K562 (cell line): Measurements from ENCODE around the gene LOC101059915.
"Not testable (repeated sequence)": the region's sequence is repeated elsewhere in the genome, so short reads cannot be mapped to it uniquely, and the experiment has no call there.

Experiments used
- ARHGAP35 ChIP-seq: fragments of 450-650 bp; IDR thresholded peaks from 2 replicates; pipeline ENCODE4 v1.6.1; 2018; ENCODE audit not compliant: partially characterized antibody
- ATF1 ChIP-seq, 2 experiments: fragments of 450-650 bp in 1 of 2; IDR thresholded peaks; 2 replicates each; pipeline ENCODE4 v1.6.1; 2016; ENCODE audit warnings: missing compliant biosample characterization in 1 of 2, missing genetic modification characterization in 1 of 2
- CREB1 ChIP-seq, 2 experiments: sonication (generic) in 1 of 2; formaldehyde crosslinking in 1 of 2; IDR thresholded peaks; 2 replicates each; pipeline versions ENCODE4 v1.6.1 to v1.8.0; 2012 to 2022; ENCODE audit warnings: inconsistent platforms in 1 of 2, mild to moderate bottlenecking in 1 of 2, missing genetic modification reagents in 1 of 2, moderate library complexity in 1 of 2
- DEAF1 ChIP-seq: fragments of 450-650 bp; formaldehyde crosslinking; IDR thresholded peaks from 2 replicates; pipeline ENCODE4 v1.4.0; 2020; ENCODE audit warnings: mild to moderate bottlenecking, moderate library complexity
- FOXM1 ChIP-seq, 2 experiments: fragments of 450-650 bp in 1 of 2; sonication (generic) in 1 of 2; formaldehyde crosslinking in 1 of 2; IDR thresholded peaks; 2 replicates each; pipeline versions ENCODE4 v1.6.1 to v1.9.0; 2017 to 2022; ENCODE audit warnings: low read depth in 2 of 2, mild to moderate bottlenecking in 2 of 2, missing genetic modification reagents in 1 of 2, moderate library complexity in 1 of 2
- JUN ChIP-seq, 2 experiments: sonication (generic) in 1 of 2; formaldehyde crosslinking in 1 of 2; IDR thresholded peaks; 2 replicates each; pipeline versions ENCODE4 v1.6.1 to v1.8.0; 2012 to 2022; ENCODE audit warnings: borderline replicate concordance in 2 of 2, mild to moderate bottlenecking in 2 of 2, improper control_type of control experiment in 1 of 2, low read depth in 1 of 2, low read length in 1 of 2, missing genetic modification reagents in 1 of 2
- KDM1A ChIP-seq, 2 experiments: fragments of 450-650 bp; IDR thresholded peaks; 2 replicates each; pipeline ENCODE4 v1.6.1; 2016; ENCODE audit warnings: mild to moderate bottlenecking in 2 of 2
- SIN3B ChIP-seq: fragments of 450-650 bp; IDR thresholded peaks from 2 replicates; pipeline ENCODE4 v1.6.1; 2017; ENCODE audit warnings: low read depth, mild to moderate bottlenecking, moderate library complexity
- YY1 ChIP-seq, 3 experiments: IDR thresholded peaks; 2 replicates each; pipeline ENCODE4 v1.6.1; 2011; ENCODE audit warnings: low read length in 2 of 3, mild to moderate bottlenecking in 2 of 3, moderate library complexity in 2 of 3, borderline replicate concordance in 1 of 3, control low read depth in 1 of 3, low read depth in 1 of 3; ENCODE audit not compliant: insufficient read depth in 3 of 3, insufficient replicate concordance in 2 of 3, control insufficient read depth in 1 of 3, insufficient read length in 1 of 3; ENCODE audit errors: extremely low read depth in 1 of 3
- ZBTB7A ChIP-seq: IDR thresholded peaks from 2 replicates; pipeline ENCODE4 v1.6.1; 2011; ENCODE audit warnings: low read depth, mild to moderate bottlenecking, low read length, moderate library complexity, borderline replicate concordance; ENCODE audit not compliant: control insufficient read depth
- ZZZ3 ChIP-seq: fragments of 450-650 bp; IDR thresholded peaks from 2 replicates; pipeline ENCODE4 v1.6.1; 2016; ENCODE audit warnings: antibody characterized with exemption, mild to moderate bottlenecking, moderate library complexity
- TF ChIP-seq, protein P1 (sequence below), 2 experiments: fragments of 450-650 bp; formaldehyde crosslinking in 1 of 2; IDR thresholded peaks; 2 replicates each; pipeline versions ENCODE4 v1.4.0 to v1.6.1; 2014 to 2020; ENCODE audit warnings: mild to moderate bottlenecking in 2 of 2, borderline replicate concordance in 1 of 2, low read depth in 1 of 2
- TF ChIP-seq, protein P2 (sequence below): fragments of 450-650 bp; IDR thresholded peaks from 2 replicates; pipeline ENCODE4 v1.6.1; 2016; ENCODE audit warnings: low read depth

GRCh38 chrX:71697466-71698298, 30.3 kb downstream of the LOC101059915 start:
- TF ChIP-seq FOXM1 (IDR thresholded peaks at IDR 0.05; ENCODE audit: low read depth); FOXM1 (CRISPR knock-in tag; IDR thresholded peaks at IDR 0.05; ENCODE audit: low read depth); CREB1 (IDR thresholded peaks at IDR 0.05); CREB1 (CRISPR knock-in tag; IDR thresholded peaks at IDR 0.05); SIN3B; YY1 (IDR thresholded peaks at IDR 0.05; ENCODE audit: borderline replicate concordance in 1 of 3, control insufficient read depth in 1 of 3, extremely low read depth in 1 of 3, insufficient read depth in 3 of 3, insufficient read length in 1 of 3, insufficient replicate concordance in 2 of 3, low read depth in 1 of 3, low read length in 2 of 3); DEAF1 (CRISPR knock-in tag); KDM1A (IDR thresholded peaks at IDR 0.05); ARHGAP35; ZBTB7A; JUN (IDR thresholded peaks at IDR 0.05; ENCODE audit: borderline replicate concordance, low read depth, low read length); JUN (CRISPR knock-in tag; IDR thresholded peaks at IDR 0.05; ENCODE audit: borderline replicate concordance); ZZZ3; ATF1 (CRISPR knock-in tag; IDR thresholded peaks at IDR 0.05); ATF1 (tag; IDR thresholded peaks at IDR 0.05): not testable (repeated sequence)
- TF ChIP-seq, protein P1, sequence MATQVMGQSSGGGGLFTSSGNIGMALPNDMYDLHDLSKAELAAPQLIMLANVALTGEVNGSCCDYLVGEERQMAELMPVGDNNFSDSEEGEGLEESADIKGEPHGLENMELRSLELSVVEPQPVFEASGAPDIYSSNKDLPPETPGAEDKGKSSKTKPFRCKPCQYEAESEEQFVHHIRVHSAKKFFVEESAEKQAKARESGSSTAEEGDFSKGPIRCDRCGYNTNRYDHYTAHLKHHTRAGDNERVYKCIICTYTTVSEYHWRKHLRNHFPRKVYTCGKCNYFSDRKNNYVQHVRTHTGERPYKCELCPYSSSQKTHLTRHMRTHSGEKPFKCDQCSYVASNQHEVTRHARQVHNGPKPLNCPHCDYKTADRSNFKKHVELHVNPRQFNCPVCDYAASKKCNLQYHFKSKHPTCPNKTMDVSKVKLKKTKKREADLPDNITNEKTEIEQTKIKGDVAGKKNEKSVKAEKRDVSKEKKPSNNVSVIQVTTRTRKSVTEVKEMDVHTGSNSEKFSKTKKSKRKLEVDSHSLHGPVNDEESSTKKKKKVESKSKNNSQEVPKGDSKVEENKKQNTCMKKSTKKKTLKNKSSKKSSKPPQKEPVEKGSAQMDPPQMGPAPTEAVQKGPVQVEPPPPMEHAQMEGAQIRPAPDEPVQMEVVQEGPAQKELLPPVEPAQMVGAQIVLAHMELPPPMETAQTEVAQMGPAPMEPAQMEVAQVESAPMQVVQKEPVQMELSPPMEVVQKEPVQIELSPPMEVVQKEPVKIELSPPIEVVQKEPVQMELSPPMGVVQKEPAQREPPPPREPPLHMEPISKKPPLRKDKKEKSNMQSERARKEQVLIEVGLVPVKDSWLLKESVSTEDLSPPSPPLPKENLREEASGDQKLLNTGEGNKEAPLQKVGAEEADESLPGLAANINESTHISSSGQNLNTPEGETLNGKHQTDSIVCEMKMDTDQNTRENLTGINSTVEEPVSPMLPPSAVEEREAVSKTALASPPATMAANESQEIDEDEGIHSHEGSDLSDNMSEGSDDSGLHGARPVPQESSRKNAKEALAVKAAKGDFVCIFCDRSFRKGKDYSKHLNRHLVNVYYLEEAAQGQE (IDR thresholded peaks at IDR 0.05; ENCODE audit: borderline replicate concordance): not testable (repeated sequence)
- TF ChIP-seq, protein P1 (CRISPR knock-in tag; IDR thresholded peaks at IDR 0.05; ENCODE audit: low read depth): not testable (repeated sequence)
- TF ChIP-seq, protein P2, sequence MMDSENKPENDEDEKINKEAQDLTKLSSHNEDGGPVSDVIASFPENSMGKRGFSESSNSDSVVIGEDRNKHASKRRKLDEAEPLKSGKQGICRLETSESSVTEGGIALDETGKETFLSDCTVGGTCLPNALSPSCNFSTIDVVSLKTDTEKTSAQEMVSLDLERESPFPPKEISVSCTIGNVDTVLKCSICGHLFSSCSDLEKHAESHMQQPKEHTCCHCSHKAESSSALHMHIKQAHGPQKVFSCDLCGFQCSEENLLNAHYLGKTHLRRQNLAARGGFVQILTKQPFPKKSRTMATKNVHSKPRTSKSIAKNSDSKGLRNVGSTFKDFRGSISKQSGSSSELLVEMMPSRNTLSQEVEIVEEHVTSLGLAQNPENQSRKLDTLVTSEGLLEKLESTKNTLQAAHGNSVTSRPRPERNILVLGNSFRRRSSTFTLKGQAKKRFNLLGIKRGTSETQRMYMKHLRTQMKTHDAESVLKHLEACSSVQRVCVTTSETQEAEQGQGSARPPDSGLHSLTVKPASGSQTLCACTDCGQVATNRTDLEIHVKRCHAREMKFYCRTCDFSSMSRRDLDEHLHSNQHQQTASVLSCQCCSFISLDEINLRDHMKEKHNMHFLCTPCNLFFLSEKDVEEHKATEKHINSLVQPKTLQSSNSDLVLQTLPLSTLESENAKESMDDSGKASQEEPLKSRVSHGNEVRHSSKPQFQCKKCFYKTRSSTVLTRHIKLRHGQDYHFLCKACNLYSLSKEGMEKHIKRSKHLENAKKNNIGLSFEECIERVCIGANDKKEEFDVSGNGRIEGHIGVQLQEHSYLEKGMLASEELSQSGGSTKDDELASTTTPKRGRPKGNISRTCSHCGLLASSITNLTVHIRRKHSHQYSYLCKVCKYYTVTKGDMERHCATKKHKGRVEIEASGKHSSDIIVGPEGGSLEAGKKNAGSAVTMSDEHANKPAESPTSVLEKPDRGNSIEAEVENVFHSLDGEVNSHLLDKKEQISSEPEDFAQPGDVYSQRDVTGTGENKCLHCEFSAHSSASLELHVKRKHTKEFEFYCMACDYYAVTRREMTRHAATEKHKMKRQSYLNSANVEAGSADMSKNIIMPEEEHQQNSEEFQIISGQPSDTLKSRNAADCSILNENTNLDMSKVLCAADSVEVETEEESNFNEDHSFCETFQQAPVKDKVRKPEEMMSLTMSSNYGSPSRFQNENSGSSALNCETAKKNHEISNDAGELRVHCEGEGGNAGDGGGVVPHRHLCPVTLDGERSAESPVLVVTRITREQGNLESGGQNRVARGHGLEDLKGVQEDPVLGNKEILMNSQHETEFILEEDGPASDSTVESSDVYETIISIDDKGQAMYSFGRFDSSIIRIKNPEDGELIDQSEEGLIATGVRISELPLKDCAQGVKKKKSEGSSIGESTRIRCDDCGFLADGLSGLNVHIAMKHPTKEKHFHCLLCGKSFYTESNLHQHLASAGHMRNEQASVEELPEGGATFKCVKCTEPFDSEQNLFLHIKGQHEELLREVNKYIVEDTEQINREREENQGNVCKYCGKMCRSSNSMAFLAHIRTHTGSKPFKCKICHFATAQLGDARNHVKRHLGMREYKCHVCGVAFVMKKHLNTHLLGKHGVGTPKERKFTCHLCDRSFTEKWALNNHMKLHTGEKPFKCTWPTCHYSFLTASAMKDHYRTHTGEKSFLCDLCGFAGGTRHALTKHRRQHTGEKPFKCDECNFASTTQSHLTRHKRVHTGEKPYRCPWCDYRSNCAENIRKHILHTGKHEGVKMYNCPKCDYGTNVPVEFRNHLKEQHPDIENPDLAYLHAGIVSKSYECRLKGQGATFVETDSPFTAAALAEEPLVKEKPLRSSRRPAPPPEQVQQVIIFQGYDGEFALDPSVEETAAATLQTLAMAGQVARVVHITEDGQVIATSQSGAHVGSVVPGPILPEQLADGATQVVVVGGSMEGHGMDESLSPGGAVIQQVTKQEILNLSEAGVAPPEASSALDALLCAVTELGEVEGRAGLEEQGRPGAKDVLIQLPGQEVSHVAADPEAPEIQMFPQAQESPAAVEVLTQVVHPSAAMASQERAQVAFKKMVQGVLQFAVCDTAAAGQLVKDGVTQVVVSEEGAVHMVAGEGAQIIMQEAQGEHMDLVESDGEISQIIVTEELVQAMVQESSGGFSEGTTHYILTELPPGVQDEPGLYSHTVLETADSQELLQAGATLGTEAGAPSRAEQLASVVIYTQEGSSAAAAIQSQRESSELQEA: not testable (repeated sequence)
